ENCODE measurements around the gene HLA-DQA1.
"Not testable (repeated sequence)": the region's sequence is repeated elsewhere in the genome, so short reads cannot be mapped to it uniquely, and the experiment has no call there.

The HLA-DQA1 gene

DNA sequence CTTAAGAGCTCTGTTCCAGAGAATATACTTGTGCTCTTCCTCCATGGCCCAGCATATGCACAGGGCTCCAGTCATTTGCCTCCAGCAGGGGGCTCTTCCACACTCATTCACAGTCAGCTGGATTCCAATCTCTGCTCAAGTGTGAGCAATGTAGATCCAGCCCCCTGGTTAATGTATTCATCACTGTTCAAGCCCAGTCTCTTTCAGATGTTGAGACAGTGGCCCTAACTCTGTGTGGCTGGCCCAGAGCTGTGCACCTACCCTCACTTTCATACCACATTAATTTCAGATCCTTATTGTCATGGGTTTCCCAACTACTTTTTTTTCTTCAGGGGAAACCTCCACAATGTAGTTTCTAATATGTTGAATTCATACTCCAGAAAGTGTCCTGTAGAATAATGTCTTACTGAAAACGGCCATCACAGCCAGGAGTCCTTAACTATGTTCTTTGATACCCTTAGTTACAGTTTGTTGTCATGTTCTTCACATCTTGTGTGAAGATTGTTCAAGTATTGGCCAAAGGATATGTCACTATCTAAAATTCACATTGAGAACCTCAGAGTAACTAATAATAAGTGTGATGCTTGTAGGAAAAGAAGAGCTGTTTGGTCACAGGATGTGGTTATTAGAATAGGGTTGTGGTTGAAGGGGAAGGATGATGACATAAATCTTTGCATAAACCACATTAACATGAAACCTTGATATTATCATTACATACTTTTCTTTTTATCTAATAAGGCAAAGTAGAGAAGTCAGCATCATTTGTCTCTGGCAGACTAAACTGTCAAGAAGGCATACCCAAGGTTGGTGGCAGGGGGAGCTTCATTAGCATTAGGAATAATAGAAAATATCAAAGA lies 14.4 kb upstream of the HLA-DQA1 start:
- peak; percentile 76 for DNase-seq

DNA sequence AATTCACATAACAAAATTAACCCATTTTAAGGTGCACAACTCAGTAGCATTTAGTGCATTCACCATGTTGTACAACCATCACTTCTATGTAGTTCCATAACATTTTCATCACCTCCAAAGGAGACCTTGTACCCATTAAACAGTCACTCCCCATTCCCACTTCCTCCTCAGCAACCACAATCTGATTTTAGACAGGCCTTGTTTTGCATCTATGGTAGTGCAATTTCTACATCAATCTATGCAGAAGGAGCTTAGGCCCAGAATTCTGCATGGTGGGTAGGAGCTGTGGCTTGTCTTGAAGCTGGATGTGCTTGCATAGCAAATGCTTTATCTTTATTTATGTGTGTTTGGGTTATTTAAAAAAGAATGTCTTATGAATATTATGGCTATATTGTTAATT lies 13.5 kb upstream of the HLA-DQA1 start:
- DNase-seq, result peak; percentile 36

DNA sequence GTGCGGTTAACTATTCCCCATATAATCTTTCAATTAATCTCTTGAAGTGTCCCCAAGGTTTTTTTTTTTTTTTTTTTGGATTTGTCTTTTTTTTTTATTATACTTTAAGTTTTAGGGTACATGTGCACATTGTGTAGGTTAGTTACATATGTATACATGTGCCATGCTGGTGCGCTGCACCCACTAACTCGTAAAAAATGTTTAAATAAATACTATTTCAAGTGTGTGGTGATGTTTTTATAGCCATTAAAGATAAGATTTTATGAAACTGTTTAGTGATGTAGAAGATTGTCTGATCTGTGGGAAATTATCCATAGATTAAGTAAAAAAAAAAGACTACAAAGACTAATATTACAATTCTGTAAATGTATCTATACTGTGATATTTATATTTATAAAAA lies 12.6 kb upstream of the HLA-DQA1 start:
- no peak for DNase-seq

DNA sequence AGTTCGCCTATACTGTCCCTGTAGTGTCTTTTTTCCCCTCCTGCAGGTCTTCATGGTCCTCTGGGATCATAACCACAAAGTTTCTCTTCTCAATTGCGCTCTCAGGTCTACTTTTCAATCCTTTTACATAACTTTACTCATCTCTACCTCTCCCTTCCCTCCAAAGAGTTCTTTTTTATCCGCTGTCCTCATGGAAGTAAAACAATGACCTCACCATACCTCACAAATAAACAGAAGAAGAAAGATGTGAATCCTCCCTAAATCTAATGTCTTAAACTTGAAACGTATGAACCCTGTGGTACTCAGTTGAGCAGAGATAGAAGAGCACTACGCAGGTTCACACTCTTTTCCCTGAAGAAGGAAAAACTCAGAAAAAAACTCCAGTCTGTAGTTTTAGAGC lies 12.1 kb upstream of the HLA-DQA1 start:
- no peak for DNase-seq

DNA sequence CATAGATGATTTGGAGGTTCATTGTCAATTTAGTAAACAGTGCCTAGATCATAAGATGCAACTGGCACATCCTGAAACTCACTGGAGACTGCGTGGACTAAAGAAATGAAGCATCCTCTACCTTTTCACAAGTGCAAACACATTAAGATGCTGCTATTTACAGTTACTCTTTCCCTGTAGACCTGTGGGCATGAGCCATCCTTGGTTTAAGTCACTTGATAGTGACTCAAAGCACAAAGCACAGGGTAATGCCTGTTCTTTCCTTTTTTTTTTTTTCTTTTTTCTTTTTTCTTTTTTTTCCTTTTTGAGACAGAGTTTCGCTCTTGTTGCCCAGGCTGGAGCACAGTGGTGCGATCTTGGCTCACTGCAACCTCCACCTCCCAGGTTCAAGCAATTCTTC lies 10.0 kb upstream of the HLA-DQA1 start:
- DNase-seq, result no peak

DNA sequence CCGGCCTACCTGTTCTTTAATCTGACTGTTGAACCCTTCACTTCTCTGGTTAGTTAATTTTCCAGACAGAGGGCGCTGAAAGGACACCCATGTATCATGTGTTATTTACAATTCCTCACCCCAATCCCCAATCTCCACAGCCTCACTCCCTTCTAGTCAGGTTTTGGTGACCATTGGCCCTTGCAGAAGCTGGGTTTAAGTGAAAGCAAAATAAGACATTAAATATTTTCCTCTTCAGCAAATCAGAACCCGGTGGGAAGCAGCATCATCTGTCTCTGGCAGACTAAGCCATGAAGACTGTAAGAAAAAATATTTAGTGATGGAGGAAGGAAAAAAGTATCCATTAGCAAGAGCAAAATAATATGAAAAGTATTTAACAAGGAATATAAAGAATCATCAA lies 9.4 kb upstream of the HLA-DQA1 start:
- peak; percentile 37 for DNase-seq

DNA sequence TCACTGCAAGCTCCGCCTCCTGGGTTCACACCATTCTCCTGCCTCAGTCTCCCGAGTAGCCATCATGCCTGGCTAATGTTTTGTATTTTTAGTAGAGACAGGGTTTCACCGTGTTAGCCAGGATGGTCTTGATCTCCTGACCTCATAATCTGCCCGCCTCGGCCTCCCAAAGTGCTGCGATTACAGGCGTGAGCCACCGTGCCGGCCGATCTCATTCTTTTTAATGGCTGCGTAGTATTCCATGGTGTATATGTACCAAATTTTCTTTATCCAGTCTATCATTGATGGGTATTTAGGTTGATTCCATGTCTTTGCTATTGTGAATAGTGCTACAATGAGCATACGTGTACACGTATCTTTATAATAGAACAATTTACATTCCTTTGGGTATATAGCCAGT lies 7.4 kb upstream of the HLA-DQA1 start:
- DNase-seq, result not testable (repeated sequence)

DNA sequence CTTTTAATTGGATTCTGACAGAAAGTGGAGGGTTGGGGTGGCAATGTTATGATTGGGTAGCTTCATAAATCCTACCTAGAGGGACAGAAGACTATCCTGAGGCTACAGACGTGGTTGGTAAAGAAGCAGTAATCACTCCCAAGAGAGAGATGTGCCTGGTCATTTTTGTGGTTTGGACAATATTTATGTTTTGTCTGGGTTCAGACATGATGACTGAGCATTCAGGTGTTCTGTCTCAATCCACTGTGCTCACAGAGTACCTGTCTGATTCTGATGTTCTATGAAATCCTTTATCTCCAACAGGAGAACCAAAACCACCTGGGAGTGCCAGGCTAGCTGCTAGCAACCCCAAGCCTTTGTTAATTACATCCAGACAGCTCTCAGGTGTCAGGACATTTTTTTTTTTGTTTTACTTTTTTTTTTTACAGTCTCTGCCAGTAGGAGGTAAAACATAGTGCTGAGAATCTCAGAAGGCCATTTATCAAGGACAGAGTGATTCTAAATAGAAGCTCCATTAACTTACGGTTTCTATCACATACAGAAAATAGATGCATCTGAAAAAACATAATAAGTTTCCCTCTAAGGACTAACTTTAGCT lies 1.6 kb upstream of the HLA-DQA1 start:
- no peak for DNase-seq

DNA sequence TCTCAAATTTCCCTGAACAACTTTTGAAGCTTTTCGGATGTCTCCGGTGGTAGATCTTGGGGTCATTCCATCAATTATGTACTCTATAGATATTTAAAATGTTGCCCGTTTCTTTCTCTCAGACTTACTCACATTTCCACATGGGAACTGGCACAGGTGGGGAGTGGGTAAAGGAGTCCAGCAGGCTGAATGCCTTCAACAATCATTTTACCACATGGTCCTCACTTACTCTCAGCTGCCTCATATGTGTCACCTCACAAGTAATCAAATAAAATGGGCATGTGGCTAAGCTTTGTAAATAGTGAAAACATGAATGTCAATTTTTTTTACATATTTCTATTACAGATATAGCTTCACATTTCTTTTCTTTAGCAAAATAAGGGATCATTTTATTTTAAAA lies 677 bp downstream of the HLA-DQA1 start:
- no peak for DNase-seq

DNA sequence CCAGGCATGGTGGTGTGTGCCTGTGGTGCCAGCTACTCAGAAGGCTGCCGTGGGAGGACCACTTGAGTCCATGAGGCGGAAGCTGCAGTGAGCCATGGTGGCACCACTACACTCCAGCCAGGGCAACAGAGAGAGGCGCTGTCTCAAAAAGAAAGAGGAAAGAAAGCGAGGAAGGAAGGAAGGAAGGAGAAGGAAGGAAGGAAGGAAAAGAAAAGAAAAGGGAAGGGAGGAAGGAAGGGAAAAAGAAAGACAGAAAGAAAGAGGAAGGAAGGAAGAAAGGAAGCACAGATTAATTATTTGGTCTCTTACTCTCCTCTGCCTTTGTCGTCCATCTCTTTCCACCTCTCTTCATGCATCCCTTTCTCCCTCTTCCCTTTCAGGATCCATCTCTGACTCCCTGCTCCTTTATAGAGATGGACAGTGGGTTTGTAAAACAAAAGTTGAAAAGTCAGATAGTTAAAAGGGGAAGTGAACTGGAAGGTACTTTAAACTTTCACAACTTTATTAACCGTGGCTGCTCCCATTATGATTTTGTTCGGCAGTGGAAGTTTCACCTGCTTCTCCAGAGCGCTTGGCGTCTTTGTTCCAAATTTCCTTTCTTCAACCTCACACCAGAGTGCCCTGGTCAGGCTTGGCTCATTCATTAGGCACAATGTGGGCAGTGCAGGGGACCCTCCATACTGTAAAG lies 1.5 kb downstream of the HLA-DQA1 start:
- DNase-seq, result no peak

DNA sequence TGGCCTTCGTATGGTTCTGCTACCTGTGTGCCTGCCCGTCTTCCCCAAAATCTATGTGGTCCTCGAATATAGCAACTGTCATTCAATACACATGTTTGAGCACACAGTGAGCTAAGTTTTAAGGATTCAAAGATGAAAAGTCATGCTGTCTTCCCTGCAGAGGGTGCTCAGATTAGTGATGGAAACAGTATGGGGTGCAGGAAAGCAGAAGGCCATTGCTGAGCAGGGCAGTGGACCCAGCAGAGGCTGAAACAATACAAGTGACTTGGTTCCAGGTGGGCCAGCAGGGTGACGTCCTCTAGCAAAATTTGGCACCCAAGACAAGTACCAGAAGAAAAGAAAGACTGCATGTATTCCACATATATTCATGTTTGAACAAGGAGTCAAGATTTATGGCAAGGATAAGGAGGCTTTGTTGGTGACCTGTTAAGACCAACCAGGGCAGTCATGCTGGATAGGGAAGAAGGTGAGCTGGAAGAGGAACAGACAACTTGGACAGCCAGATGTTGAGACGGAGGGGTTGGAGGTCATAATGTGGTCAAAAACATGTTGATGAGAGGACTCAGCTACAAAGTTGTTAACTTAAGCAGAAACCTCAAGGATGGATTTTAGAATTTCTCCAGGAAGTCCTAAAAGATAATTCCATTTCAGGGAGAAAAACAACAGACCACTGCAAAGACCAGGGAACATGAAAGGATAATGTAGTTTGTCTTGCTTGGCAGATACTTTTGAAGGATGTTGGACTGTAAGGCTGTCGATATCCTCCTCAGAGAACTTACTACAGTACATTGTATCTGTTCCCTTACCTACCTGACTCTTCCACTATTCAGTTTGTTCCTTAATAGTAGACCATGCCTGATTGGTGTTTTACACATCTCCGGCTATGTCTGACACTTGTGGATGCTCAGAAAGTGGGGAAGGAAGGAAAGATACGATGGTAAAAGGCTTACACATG lies 2.5 kb downstream of the HLA-DQA1 start:
- DNase-seq, result no peak

DNA sequence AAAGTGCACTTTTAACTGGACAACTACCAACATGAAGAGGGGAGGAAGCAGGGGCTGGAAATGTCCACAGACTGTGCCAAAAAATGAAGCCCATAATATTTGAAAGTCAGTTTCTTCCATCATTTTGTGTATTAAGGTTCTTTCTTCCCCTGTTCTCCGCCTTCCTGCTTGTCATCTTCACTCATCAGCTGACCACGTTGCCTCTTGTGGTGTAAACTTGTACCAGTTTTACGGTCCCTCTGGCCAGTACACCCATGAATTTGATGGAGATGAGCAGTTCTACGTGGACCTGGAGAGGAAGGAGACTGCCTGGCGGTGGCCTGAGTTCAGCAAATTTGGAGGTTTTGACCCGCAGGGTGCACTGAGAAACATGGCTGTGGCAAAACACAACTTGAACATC lies 3.9 kb downstream of the HLA-DQA1 start:
- DNase-seq, result no peak

DNA sequence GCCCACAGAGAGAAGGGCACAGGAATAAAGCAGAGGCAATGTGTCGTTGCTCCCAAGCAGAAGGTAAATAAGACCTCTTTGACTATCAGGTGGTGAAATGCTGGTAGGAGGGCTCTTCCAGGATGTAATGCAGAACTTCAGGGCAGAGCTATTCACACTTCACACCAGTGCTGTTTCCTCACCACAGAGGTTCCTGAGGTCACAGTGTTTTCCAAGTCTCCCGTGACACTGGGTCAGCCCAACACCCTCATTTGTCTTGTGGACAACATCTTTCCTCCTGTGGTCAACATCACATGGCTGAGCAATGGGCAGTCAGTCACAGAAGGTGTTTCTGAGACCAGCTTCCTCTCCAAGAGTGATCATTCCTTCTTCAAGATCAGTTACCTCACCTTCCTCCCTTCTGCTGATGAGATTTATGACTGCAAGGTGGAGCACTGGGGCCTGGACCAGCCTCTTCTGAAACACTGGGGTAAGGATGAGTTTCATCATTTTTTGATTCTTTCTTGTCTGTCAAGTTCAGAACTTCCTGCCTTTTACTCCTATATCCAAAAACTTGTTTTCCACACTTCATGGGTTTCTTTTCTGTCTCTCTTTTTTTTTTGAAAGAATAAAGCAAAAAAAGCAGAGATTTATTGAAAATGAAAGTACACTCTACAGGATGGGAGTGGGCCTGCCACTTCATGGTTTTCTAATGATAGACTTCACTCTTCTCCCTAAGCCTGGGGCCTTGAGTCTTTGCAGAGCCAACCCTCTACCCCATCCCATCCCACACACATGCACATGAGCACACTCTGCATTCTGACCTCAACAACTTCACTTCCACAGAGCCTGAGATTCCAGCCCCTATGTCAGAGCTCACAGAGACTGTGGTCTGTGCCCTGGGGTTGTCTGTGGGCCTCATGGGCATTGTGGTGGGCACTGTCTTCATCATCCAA lies 4.8 kb downstream of the HLA-DQA1 start:
- not testable (repeated sequence) for DNase-seq

DNA sequence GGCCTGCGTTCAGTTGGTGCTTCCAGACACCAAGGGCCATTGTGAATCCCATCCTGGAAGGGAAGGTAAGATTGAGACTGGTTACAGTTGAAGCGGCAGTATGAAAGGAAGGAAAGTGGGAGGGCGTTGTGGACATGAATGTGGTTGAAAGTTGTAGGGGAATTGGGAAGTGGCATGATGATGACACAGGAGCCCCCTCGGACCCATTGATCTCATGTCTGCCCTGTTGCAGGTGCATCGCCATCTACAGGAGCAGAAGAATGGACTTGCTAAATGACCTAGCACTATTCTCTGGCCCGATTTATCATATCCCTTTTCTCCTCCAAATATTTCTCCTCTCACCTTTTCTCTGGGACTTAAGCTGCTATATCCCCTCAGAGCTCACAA lies 5.5 kb downstream of the HLA-DQA1 start:
- no peak for DNase-seq

DNA sequence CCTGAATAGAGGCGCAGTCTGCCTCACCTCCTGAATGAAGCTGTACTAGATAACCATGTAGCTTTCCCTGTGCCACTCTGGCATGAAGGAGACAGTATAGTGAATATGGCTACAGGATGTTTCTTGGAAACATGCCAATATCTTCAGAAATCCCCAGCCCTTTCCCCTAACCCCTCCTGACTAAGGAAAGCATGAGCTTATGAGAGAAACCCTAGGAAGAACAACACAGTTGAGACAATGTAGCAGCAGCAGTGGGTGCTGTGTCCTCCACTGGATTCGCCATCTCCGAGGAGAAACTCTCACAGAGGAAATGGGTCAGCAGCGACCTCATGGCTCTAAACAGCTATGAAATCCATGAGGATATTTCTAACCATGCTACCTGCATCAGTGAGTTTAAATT lies 6.7 kb downstream of the HLA-DQA1 start:
- DNase-seq, result no peak

DNA sequence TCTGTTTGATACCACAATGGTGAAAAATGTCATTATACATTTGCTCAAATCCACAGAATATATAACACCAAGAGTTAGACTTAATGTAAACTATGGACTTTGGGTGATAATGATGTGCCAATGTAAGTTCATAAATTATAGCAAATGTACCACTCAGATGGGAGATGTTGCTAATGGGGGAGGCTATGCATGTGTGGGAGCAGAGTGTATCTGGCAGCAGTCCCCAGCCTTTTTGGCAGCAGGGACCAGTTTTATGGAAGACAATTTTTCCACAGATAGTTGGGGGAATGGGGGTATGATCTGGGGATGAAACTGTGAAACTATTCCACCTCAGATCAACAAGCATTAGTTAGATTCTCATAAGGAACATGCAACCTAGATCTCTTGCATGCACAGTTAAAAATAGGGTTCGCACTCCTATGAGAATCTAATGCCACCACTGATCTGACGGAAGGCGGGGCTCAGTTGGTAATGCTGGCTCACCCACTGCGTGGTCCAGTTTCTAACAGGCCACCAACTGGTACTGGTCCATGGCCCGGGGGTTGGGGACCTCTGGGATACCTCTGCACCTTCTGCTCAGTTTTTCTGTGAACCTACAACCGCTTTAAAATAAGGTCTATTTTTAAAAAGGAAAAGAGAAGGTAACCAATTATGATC lies 8.0 kb downstream of the HLA-DQA1 start:
- DNase-seq, result no peak

DNA sequence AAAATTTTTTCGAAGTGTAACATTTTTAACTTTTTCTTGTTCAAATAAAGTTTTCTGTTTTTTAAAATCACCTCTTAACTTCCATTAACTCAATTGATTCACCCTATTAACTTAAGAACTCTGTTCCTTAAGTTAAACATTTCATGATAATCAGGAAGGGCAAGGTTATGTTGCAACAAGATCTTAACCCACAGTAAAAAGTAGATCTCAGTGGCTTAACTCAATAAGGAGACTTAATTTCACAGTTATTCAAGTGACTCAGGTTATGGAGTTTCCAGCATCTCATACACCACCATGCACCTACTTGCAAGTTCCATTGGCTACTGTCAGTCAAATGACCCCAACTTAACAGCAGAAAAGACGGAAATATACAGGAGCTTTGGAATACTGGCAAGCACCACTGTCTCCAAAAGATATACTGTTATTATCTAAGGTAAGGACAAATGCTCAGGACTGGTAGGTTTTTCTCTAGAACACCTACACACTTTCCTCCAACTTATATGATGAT lies 18.1 kb downstream of the HLA-DQA1 start:
- DNase-seq, result no peak

DNA sequence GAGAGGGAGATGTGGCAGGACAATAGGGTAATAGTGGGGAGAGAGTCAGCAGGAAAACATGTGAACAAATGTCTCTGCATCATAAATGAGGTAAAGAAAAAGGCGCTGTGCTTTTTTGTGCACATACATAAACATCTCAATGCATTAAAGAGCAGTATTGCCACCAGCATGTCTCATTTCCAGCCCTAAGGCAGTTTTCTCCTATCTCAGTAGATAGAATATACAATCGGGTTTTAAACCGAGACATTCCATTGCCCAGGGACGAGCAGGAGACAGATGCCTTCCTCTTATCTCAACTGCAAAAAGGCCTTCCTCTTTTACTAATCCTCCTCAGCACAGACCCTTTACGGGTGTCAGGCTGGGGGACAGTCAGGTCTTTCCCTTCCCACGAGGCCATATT lies 20.1 kb downstream of the HLA-DQA1 start:
- DNase-seq, result not testable (repeated sequence)

DNA sequence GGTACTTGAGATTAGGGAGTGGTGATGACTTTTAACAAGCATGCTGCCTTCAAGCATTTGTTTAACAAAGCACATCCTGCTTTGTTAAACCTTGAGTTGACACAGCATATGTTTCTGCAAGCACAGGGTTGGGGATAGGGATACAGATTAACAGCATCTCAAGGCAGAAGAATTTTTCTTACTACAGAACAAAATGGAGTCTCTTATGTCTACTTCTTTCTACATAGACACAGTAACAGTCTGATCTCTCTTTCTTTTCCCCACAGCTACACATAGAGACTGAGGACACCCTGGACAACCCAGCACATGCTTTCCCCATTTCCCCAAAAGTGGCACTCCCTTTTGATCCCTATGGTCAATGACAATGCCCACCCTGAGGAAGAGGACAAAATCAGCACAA lies 20.6 kb downstream of the HLA-DQA1 start:
- DNase-seq, result not testable (repeated sequence)

DNA sequence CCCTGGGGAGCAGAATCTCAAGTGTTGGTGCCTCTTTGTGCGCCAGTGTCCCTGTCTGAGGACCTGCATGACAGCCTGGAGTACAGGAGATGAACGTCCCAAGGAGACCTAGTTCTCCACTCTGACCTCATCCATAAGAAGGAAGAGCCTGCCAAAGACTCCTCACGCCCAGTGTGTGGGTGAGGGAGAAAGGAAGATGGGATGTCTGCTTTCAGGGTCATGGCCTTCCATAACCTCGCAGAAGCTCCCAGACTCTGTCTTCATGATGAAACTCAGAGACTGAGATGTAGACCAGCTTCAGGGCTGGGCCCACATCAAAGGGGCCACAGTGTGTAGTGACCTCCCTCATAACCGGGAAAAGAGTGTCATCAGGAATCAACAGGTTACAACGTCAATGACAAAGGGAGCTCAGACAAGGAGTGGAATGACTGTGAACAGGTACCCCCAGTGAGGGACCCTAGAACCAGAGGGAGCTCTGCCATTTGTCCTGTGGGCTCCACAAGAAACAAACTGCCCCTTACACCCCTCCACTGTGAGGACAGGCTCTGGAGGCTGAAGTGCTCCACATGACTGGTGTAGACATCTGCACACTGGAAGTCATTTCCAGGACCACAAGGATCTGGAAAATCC lies 21.2 kb downstream of the HLA-DQA1 start:
- no peak for DNase-seq

All from hematopoietic multipotent progenitor cell treated with erythropoietin and hydrocortisone succinate and interleukin-3 and kit ligand, for 6 days (in vitro differentiated cells).